Measurements from ENCODE around the gene NUP210. TPM values are rescaled to one million over a fixed set of nuclear protein-coding genes. Genes with fewer than 3 reads are reported as not detected.

The NUP210 gene
- total RNA-seq, 4 donors from 2014 or later: 3.2 to 9.1 (median 4.1) TPM

- no peak for TF ChIP-seq CTCF (IDR thresholded peaks at IDR 0.05)
- ATAC-seq (ENCODE audit: low FRiP score): no peak
- no peak for DNase-seq (ENCODE audit: low spot score)
These were observed 41.3 kb upstream of the NUP210 start for GRCh38 chr3:13461169-13462124.

DNA sequence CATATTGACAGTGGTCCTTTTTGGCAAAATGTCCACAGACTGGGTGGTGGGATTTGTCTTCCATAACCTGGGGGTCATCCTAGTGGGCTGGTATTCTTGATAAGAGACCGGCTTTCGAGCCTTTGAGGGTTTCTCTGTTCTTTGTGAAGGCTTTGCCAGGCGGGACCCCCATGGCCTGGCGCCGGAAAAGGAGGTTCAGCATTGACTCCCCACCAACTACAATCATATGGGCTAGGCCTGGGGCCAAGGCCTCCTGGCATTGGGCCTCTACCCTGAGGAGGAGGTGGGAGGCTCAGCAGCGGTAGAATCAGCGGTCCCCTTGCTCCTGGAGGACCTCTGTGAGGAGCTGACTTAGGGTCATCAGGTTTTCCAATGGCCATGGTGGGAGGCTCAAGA, 40.2 kb upstream of the NUP210 start:
- no peak for ATAC-seq (ENCODE audit: low FRiP score)
- TF ChIP-seq CTCF (IDR thresholded peaks at IDR 0.05): no peak
- DNase-seq (ENCODE audit: low spot score): no peak

DNA sequence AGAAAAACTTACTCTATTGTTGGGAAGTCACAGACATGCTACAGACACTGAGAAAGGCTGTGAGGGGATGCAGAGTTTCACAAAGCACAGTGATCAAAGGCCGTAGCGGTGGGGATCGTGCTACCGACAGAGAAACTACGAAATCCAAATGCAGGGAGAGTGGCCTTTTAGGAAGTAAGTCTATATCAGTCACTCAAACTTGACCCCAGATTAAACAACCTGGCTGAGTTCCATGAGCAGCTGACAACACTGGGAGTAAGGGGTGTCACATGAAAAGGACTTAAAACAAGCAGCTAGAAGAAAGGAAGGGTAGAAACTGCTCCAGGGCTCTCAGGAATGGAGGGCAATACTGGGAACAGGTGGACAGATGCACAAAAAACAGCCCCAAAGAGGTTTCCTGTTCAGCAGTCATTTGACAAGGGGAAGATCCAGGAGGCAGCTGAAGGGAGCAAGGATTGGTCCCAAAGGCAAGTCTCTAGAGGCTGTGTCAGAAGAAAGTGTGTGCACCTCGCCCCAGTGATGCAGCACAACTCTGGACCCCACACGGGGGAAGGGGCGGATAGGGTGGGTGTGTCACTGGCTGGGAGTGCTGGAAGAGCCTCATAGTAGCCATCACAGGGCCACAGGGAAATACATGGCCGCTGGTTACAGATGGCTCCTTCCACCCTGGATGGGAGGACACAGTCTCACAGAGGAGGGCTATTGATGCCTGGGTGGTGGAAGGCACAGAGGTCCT, 39.7 kb upstream of the NUP210 start:
- TF ChIP-seq CTCF (IDR thresholded peaks at IDR 0.05): no peak
- DNase-seq (ENCODE audit: low spot score) (no peak), ATAC-seq (ENCODE audit: low FRiP score) (no peak)

DNA sequence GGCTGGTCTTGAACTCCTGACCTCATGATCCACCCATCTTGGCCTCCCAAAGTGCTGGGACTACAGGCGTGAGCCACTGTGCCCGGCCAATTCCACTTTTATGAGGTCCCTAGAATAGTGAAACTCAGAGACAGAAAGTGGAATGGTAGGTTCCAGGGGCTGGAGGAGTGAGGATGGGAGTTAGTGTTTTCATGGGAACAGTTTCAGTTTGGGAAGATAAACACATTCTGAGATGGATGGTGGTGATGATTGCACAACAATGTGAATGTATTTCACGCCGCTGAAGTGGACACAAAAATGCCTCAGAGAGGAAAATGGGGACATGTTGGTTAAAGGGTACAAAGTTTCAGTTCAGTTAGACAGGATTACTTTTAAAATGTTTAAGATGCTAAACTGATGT, 37.5 kb upstream of the NUP210 start:
- TF ChIP-seq CTCF (IDR thresholded peaks at IDR 0.05): no peak
- ATAC-seq (ENCODE audit: low FRiP score) (no peak), DNase-seq (ENCODE audit: low spot score) (no peak)

DNA sequence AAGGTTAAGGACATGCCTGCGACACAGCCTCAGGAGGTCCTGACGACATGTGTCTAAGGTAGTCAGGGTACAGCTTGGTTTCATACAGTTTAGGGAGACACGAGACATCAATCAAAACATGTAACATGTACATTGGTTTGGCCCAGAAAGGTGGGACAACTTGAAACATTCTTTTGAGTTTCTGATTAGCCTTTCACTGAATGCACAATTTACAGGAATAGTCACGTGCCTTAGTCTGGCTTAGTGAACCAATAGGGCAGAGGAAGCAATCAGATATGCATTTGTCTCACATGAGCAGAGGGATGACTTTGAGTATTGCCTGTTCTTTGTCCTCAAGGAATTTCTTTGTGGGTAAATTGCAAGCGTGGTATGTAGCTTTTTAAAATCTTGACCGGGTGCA, 35.5 kb upstream of the NUP210 start:
- no peak for DNase-seq (ENCODE audit: low spot score)
- no peak for TF ChIP-seq CTCF (IDR thresholded peaks at IDR 0.05)
- ATAC-seq (ENCODE audit: low FRiP score): no peak

- ATAC-seq (ENCODE audit: low FRiP score) (no peak), DNase-seq (ENCODE audit: low spot score) (no peak)
- TF ChIP-seq CTCF (IDR thresholded peaks at IDR 0.05): no peak
These were observed 32.6 kb upstream of the NUP210 start for GRCh38 chr3:13452490-13453335.
